Right kidney (tissue), 1 donor: ENCODE measurements around the gene A3GALT2.

Experiments used
- DNase-seq: peaks from one replicate; pipeline ENCODE4 v3.0.0-alpha.2; 2016

Gene A3GALT2

GRCh38 chr1:33331444-33332356, 10.8 kb upstream of the A3GALT2 start:
- DNase-seq, result no peak

DNA sequence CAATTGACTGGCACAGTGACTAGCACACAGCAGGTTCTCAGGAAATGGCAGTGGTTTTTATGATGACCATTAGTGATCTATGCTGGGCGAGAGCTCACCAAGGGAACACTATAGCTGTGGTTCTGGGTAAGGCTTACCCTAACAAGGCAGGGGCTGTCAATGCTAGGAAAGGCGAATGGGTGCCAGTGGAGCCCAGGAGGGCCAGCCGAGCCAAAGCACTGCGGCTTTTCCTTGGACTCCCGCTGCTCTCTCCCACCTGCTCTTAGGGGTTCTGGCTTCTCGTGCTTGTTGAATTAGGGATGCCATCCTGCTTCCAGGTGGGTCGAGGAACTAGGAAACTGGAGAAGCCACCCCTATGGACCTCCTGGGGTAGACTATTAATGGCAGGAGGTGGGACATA, 10.0 kb upstream of the A3GALT2 start:
- no peak for DNase-seq

DNA sequence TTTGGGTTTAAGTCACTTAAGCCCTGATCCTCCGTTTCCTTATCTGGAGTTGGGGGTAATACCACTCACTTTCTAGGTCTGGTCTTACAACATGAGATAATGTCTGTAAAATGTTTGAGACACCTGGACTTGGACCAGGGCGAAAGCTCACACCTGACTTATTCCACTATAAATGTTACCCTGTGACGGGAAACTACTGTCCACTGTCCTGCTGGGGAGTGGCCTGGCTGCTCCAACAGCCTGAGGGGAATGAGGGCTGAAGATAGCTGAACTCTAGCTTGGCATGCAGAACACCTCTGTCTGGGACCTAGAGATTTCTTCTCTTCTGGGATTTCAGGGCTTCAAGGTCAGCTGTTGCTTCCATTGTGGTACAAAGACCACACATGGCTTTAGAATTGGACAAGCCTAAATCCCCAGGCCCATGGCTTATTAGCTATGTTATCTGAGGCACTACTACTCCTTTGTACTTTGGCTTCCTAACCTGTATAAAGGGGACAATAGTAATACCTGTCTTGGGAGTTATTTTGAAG, 9.5 kb upstream of the A3GALT2 start:
- no peak for DNase-seq

- no peak for DNase-seq
Measured at GRCh38 chr1:33329600-33330305, 8.9 kb upstream of the A3GALT2 start.

DNA sequence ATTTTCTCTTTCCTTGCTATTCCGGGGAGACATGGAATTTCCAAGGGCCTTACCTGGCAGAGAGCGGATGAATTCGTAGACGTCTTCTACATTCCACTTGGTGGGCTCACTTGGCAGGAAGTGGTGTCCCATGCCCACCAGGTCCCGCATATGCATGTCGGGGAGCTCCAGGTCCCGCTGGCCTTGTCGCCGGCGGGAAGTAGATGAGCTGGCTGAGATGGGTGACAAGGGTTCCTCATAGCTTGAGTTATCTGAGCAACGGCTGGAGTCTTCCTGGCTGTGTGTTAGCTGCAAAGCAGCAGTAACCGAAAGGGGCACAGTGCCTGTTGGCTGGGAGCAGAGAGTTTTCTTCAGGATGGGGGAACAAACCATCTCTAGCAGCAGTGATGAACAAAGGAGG, 7.9 kb upstream of the A3GALT2 start:
- no peak for DNase-seq

DNA sequence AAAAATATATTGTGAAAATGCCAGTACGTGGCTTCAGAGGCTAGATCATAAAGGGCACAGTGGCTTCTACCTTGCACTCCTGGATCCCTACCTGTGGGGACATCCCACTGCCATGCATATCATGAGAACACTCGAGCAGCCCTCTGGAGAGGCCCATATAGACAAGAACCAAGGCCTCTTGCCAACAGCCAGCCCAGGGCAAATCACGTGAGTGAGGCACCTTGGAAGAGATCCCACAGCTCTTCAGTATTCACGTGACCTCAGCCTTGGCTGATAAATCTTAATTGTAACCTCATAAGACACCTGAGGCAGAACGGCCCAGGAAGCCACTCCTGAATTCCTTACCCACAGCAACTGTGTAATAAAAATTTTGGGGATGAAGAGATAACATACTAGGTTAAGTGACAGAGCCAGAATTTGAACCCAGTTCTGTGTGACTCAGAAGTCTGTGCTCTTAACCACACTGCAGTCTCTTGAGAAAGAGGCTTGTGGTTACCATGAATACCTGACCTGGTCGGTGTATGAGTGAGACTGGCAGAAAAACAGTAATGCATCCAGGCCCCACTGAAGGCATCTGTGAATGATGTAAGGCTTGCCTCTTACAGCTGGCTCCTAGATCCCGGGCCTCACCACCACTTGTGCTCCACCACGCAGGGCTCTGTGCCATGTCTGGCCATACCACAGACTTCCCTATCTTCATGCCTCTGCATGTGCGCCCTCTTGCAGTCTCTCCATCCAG, 6.9 kb upstream of the A3GALT2 start:
- no peak for DNase-seq

GRCh38 chr1:33326785-33327184, 5.9 kb upstream of the A3GALT2 start:
- DNase-seq, result no peak

DNA sequence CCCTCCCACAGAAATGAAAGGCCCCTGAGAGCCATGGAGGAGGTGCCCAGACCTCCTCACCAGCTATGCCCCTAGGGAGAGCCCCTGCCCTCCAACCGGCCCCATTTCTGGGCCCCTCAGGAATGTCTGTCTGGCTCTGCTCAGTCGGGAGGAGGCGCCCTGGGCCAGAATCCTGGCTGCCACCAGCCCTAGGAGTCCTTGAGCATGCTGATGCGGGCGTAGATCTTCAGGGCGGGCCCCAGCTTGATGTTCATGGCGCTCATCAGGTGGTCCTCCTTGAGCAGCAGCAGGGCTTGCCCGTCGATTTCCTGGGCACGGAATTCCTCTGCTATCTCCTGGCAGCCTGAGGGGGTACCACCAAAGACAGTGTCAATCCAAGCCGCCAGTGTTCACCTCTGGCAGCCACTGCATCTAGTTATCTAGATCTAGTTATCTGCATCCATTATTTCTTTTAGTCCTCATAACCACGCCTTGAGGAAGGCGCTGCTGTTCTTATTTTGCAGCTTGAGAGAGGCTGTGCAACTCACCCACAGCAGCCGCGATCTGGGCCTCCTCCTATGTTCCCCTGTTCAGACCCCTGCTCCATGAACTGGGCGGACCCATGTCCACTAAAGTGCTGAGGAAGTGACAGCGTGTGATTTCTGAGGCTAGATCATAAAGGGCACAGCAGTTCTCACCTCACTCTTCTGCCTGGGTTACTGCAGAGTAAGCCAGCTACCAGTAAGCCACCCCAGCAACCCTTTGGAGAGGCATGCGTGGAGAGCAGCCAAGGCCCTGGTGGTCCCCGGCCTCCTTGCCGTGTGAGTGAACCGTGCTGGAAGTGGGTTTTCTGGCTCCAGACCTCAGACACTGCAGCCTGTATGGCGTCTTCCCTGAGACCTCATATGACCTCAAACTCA, 4.0 kb upstream of the A3GALT2 start:
- DNase-seq, result no peak

GRCh38 chr1:33323663-33324477, 3.0 kb upstream of the A3GALT2 start:
- DNase-seq, result no peak

DNA sequence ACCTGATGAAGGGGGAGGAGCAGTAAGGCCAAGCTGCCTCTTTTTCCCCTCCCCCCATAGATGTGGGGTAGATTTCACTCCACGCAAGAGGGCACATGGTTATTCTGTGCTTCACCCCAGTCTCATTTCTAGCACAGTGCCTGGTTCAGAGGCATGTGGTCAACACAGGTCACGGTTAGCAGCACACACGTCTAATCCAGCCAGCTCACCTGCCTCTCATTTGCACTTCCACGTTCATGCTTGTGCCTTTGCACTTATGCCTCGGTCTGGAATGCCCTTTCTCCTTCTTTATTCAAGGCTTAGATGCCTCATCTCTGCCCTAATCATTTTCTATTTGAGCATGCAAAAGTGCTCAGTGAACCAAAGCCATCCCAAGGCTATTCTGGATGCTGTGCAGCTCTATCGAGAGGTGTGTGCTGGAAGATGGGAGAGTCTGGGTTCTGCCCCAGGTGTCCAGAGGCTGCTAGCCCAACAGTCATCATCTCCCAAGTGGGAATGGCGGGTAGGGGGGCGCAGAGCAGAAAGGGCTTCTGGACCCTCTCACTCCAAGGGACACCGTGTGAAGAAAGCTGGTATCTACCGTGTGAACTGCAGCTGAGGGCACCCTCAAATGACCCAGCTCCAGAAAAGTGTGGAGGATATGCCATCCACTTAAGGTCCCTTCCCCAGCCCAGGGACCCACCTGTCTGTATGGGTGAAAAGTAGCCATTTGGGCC, 2.1 kb upstream of the A3GALT2 start:
- no peak for DNase-seq

- no peak for DNase-seq
Measured at GRCh38 chr1:33322109-33322508, 1.2 kb upstream of the A3GALT2 start.

DNA sequence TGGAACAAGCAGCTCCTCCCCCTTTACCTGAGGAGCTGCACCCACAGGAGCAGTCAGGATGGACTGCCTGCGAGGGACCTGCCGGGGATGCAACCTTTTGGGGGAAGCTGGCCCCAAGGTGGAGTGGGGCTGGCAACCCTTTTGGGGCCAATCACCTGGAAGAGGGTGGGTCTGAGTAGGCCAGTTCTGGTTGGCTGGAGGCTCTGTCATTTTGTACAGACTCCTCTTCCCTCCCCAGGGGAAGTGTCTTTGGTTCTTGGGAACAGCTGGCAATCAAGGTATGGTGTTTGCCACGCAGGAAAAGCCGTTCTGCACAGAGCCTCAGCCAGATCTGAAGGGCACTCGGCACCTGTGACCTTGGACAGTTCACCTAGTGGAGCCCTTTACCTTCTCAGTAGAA, 280 bp upstream of the A3GALT2 start:
- DNase-seq, result no peak

DNA sequence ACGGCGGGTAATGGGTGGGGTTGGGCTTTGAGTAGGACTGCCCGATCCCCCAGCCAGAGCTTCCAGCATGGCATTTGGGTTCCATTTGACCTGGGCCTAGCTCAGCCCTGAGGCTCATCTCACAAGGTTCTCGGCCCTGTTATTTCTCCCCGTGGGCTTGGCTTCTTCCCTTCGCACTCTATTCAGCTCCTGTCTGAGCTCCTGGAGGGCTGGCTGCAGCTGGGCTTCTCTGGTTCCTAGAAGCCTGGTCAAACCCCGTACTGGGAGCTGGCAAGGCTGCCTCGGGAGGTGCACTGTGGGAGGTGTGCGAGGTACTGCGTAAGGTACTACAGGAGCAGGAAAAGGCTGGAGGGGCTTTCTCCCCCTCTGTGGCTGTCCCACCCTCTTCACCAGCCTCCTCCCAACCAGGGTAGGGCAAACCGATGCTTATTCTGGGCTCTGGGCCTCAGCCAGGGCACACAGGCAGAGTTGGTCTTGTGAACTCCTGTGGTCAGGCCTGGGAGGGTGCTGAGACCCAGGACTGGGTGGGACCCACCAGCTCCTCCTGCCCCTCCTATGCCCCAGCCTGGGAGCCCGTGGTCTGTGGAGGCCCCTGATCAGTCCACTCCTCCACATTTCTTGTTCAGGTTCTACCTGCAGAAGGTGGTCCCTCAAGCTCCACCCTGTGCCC, 814 bp downstream of the A3GALT2 start:
- DNase-seq, result no peak

- no peak for DNase-seq
Measured at GRCh38 chr1:33319186-33319948, 1.5 kb downstream of the A3GALT2 start.

DNA sequence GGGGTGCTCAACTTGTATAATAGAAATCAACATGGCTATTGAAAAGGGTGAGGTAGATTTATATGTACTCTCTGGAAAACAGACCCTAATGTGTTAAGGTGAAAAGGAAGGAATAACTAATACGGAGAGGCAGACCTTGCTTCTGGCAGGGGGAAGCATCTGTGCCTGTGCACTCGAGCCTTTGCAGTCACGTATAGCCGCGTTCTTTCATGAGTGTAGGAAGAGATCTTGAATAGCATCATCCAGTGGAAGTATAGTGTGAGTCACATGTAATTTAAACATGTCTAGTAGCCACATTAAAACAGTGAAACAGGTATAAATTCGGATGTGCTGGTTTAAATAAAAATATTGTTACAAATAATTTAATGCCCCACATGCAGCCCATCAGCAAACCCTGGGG, 3.0 kb downstream of the A3GALT2 start:
- no peak for DNase-seq

- DNase-seq, result no peak
Measured at GRCh38 chr1:33317354-33317753, 3.5 kb downstream of the A3GALT2 start.

GRCh38 chr1:33316601-33317000, 4.3 kb downstream of the A3GALT2 start:
- no peak for DNase-seq

GRCh38 chr1:33314416-33314815, 6.5 kb downstream of the A3GALT2 start:
- no peak for DNase-seq

- no peak for DNase-seq
Measured at GRCh38 chr1:33312413-33312749, 8.5 kb downstream of the A3GALT2 start.
